HepG2 (cell line): Measurements from ENCODE around the gene RBP4. TPM values are rescaled to one million over a fixed set of nuclear protein-coding genes. Genes with fewer than 3 reads are reported as not detected.

ENCODE experiments used
- AGO2 ChIP-seq: fragments of 200-400 bp; formaldehyde crosslinking; optimal IDR thresholded peaks from 2 replicates; pipeline ENCODE3; 2017; ENCODE audit warnings: mild to moderate bottlenecking, low read depth, low read length, moderate library complexity
- CHD2 ChIP-seq: IDR thresholded peaks from 2 replicates; pipeline ENCODE4 v1.6.1; 2011; ENCODE audit warnings: low read depth, low read length, improper control_type of control experiment
- GATA4 ChIP-seq: sonication (generic); IDR thresholded peaks from 2 replicates; pipeline ENCODE4 v1.6.1; 2016; ENCODE audit warnings: antibody characterized with exemption, low read depth, borderline replicate concordance
- GATAD2A ChIP-seq: IDR thresholded peaks from 2 replicates; pipeline ENCODE4 v1.6.1; 2016
- GFI1 ChIP-seq: sonication (generic); formaldehyde crosslinking; IDR thresholded peaks from 2 replicates; pipeline ENCODE4 v1.5.0; 2020; ENCODE audit warnings: missing genetic modification reagents, mild to moderate bottlenecking, borderline replicate concordance
- IRF2 ChIP-seq: IDR thresholded peaks from 2 replicates; pipeline ENCODE4 v1.6.1; 2018; ENCODE audit warnings: missing genetic modification reagents, missing compliant biosample characterization
- LCORL ChIP-seq, 2 experiments: fragments of 450-650 bp in 1 of 2; sonication (generic) in 1 of 2; formaldehyde crosslinking in 1 of 2; IDR thresholded peaks; 2 replicates each; pipeline versions ENCODE4 v1.5.0 to v1.6.1; 2017 to 2020; ENCODE audit warnings: antibody characterized with exemption in 1 of 2, missing genetic modification reagents in 1 of 2
- NFE2 ChIP-seq: sonication (generic); formaldehyde crosslinking; IDR thresholded peaks from 2 replicates; pipeline ENCODE4 v1.4.0; 2020; ENCODE audit warnings: missing genetic modification reagents
- RXRB ChIP-seq: IDR thresholded peaks from 2 replicates; pipeline ENCODE4 v1.6.1; 2016; ENCODE audit warnings: borderline replicate concordance, missing genetic modification reagents, missing compliant biosample characterization
- SCMH1 ChIP-seq: sonication (generic); formaldehyde crosslinking; IDR thresholded peaks from 2 replicates; pipeline ENCODE4 v1.9.0; 2021; ENCODE audit warnings: missing genetic modification reagents, mild to moderate bottlenecking, borderline replicate concordance
- TMF1 ChIP-seq: sonication (generic); formaldehyde crosslinking; IDR thresholded peaks from 2 replicates; pipeline ENCODE4 v1.8.1; 2022; ENCODE audit warnings: low read depth, missing genetic modification reagents
- ZBTB8A ChIP-seq: sonication (generic); formaldehyde crosslinking; IDR thresholded peaks from 2 replicates; pipeline ENCODE4 v1.4.0; 2020; ENCODE audit warnings: mild to moderate bottlenecking, low read depth, missing genetic modification reagents, borderline replicate concordance
- ZHX2 ChIP-seq, 2 experiments: sonication (generic) in 1 of 2; formaldehyde crosslinking in 1 of 2; IDR thresholded peaks; 2 replicates each; pipeline versions ENCODE4 v1.6.1 to v1.9.0; 2014 to 2022; ENCODE audit warnings: antibody characterized with exemption in 1 of 2, borderline replicate concordance in 1 of 2, inconsistent platforms in 1 of 2, low read depth in 1 of 2, missing genetic modification reagents in 1 of 2
- ZNF17 ChIP-seq: sonication (generic); formaldehyde crosslinking; IDR thresholded peaks from 2 replicates; pipeline ENCODE4 v1.5.0; 2020; ENCODE audit warnings: mild to moderate bottlenecking, missing genetic modification reagents
- ZNF503 ChIP-seq: sonication (generic); formaldehyde crosslinking; IDR thresholded peaks from 2 replicates; pipeline ENCODE4 v1.4.0; 2020; ENCODE audit warnings: missing genetic modification reagents
- ZNF580 ChIP-seq: IDR thresholded peaks from 2 replicates; pipeline ENCODE4 v1.6.1; 2016; ENCODE audit warnings: low read depth, borderline replicate concordance
- ZNF615 ChIP-seq: sonication (generic); formaldehyde crosslinking; IDR thresholded peaks from 2 replicates; pipeline ENCODE4 v1.5.0; 2020; ENCODE audit warnings: mild to moderate bottlenecking, missing genetic modification reagents, borderline replicate concordance
- ZNF670 ChIP-seq: sonication (generic); formaldehyde crosslinking; IDR thresholded peaks from 2 replicates; pipeline ENCODE4 v1.8.0; 2022; ENCODE audit warnings: mild to moderate bottlenecking, missing genetic modification reagents, borderline replicate concordance
- ZNF891 ChIP-seq: sonication (generic); formaldehyde crosslinking; IDR thresholded peaks from 2 replicates; pipeline ENCODE4 v1.5.0; 2020; ENCODE audit warnings: mild to moderate bottlenecking, missing genetic modification reagents
- polyA plus RNA-seq, 8 experiments: library from polyadenylated mRNA; depleted of rRNA in 3 of 8; stranded (reverse) in 7 of 8; unstranded in 1 of 8; fragments of >200 nt; fragmentation: Illumina TruSeq in 4 of 8; extraction: Trizol in 4 of 8; gene quantifications; 2 replicates each; pipeline versions ENCODE4 v1.2.1 to v1.2.3, GENCODE V29; 2011 to 2016; ENCODE audit warnings: low read depth in 4 of 8, missing spikeins in 1 of 8, mixed read lengths in 1 of 8; ENCODE audit not compliant: insufficient read depth in 1 of 8
- total RNA-seq, 5 experiments: library from RNA; depleted of rRNA; stranded (reverse); fragments of >200 nt; fragmentation: Illumina TruSeq; extraction: Trizol; gene quantifications; 2 replicates each; pipeline ENCODE4 v1.2.3, GENCODE V29; 2016; ENCODE audit warnings: low read depth in 1 of 5

Gene RBP4
- total and polyA plus RNA-seq, 2 of the 13 experiments (the other 11 are each of a cell fraction or from before 2014, with no cell fraction given): 642 to 931 TPM

- peak; percentile 42; the same call in 1 of the 2 replicates for TF ChIP-seq ZHX2 (IDR thresholded peaks at IDR 0.05; ENCODE audit: low read depth)
- TF ChIP-seq ZHX2 (CRISPR knock-in tag; IDR thresholded peaks at IDR 0.05; ENCODE audit: borderline replicate concordance): 0 out of 2 replicates have a peak, but pooled peaks have one; percentile 64
- TF ChIP-seq CHD2: 0 out of 2 replicates have a peak, but pooled peaks have one; percentile 15
- peak; percentile 94; the same call in 1 of the 2 replicates for TF ChIP-seq ZNF670 (CRISPR knock-in tag)
- TF ChIP-seq ZBTB8A (CRISPR knock-in tag): no peak
- peak; percentile 19; the same call in 1 of the 2 replicates for TF ChIP-seq GATAD2A (CRISPR knock-in tag)
- TF ChIP-seq ZNF580 (CRISPR knock-in tag): no peak
- TF ChIP-seq LCORL (IDR thresholded peaks at IDR 0.05): no peak
- peak; percentile 63 for TF ChIP-seq LCORL (CRISPR knock-in tag; IDR thresholded peaks at IDR 0.05)
- no peak for TF ChIP-seq NFE2
- TF ChIP-seq AGO2: peak; percentile 74
- TF ChIP-seq GFI1 (CRISPR knock-in tag): peak; percentile 48; the same call in 1 of the 2 replicates
- TF ChIP-seq ZNF615 (CRISPR knock-in tag): no peak
- TF ChIP-seq GATA4: peak; percentile 81; the same call in 1 of the 2 replicates
- TF ChIP-seq TMF1 (CRISPR knock-in tag): peak; percentile 46; the same call in 1 of the 2 replicates
- TF ChIP-seq RXRB (CRISPR knock-in tag): peak; percentile 91
- TF ChIP-seq ZNF17: no peak
- TF ChIP-seq ZNF891 (CRISPR knock-in tag): peak; percentile 79
- no peak for TF ChIP-seq SCMH1 (CRISPR knock-in tag)
- TF ChIP-seq ZNF503 (CRISPR knock-in tag): peak; percentile 56; the same call in 1 of the 2 replicates
- peak; percentile 86 for TF ChIP-seq IRF2 (CRISPR knock-in tag)
These were observed at the start of gene RBP4 (continued) for GRCh38 chr10:93601146-93601773.
